Erythroblast (primary cell): ENCODE measurements around the gene STPG1.

Experiments
- GATA1 ChIP-seq: IDR thresholded peaks from 2 replicates; pipeline ENCODE4 v1.6.1; 2011; ENCODE audit warnings: low read depth, mild to moderate bottlenecking, control low read depth, low read length, moderate library complexity
- POLR2A ChIP-seq: IDR thresholded peaks from 2 replicates; pipeline ENCODE4 v1.6.1; 2011; ENCODE audit warnings: mild to moderate bottlenecking, low read length

GRCh38 chr1:24417681-24418080, 4.1 kb upstream of the STPG1 start:
- TF ChIP-seq POLR2A (no peak), GATA1 (no peak)
